K562 (cell line): Measurements from ENCODE around the gene NCMAP. TPM values are rescaled to one million over a fixed set of nuclear protein-coding genes. Genes with fewer than 3 reads are reported as not detected.

Experiments
- ARID1B ChIP-seq: fragments of 450-650 bp; IDR thresholded peaks from 2 replicates; pipeline ENCODE4 v1.6.1; 2016; ENCODE audit warnings: antibody characterized with exemption, mild to moderate bottlenecking, inconsistent platforms
- CBFA2T2 ChIP-seq: fragments of 450-650 bp; conservative IDR thresholded peaks from 2 replicates; pipeline ENCODE4 v1.6.1; 2017; ENCODE audit warnings: mild to moderate bottlenecking
- CCNT2 ChIP-seq: IDR thresholded peaks from 2 replicates; pipeline ENCODE4 v1.6.1; 2011; ENCODE audit warnings: borderline replicate concordance, low read depth, mild to moderate bottlenecking, moderate library complexity, mixed read lengths, low read length; ENCODE audit not compliant: insufficient read length; ENCODE audit errors: extremely low read depth
- HINFP ChIP-seq: fragments of 450-650 bp; conservative IDR thresholded peaks from 2 replicates; pipeline ENCODE4 v1.6.1; 2016; ENCODE audit warnings: missing genetic modification characterization, low read depth, mild to moderate bottlenecking, control low read depth, missing compliant biosample characterization
- HOXB6 ChIP-seq: fragments of 250-450 bp; sonication (Bioruptor Pico); IDR thresholded peaks from 2 replicates; pipeline ENCODE4 v1.5.1; 2022; ENCODE audit warnings: mild to moderate bottlenecking, borderline replicate concordance
- NELFE ChIP-seq: IDR thresholded peaks from 2 replicates; pipeline ENCODE4 v1.6.1; 2011; ENCODE audit warnings: mild to moderate bottlenecking; ENCODE audit not compliant: insufficient read depth, insufficient read length
- NFIC ChIP-seq: fragments of 450-650 bp; IDR thresholded peaks from 2 replicates; pipeline ENCODE4 v1.6.1; 2017; ENCODE audit warnings: mild to moderate bottlenecking, inconsistent platforms
- OTX1 ChIP-seq: fragments of 450-650 bp; formaldehyde crosslinking; IDR thresholded peaks from 2 replicates; pipeline ENCODE4 v1.4.0; 2022; ENCODE audit warnings: mild to moderate bottlenecking
- PRDM10 ChIP-seq: fragments of 450-650 bp; IDR thresholded peaks from 2 replicates; pipeline ENCODE4 v1.6.1; 2018; ENCODE audit not compliant: partially characterized antibody
- RBM17 ChIP-seq: fragments of 200-400 bp; formaldehyde crosslinking; IDR thresholded peaks from 2 replicates; pipeline ENCODE4 v1.6.1; 2017; ENCODE audit warnings: low read depth, mild to moderate bottlenecking, low read length, borderline replicate concordance
- TEAD4 ChIP-seq, 2 experiments: sonication (generic) in 1 of 2; formaldehyde crosslinking in 1 of 2; IDR thresholded peaks; 2 replicates each; pipeline versions ENCODE4 v1.6.1 to v1.8.0; 2012 to 2022; ENCODE audit warnings: borderline replicate concordance in 1 of 2, inconsistent platforms in 1 of 2, low read length in 1 of 2, mild to moderate bottlenecking in 1 of 2, missing genetic modification reagents in 1 of 2
- TOE1 ChIP-seq, 2 experiments: fragments of 450-650 bp in 1 of 2; sonication (generic) in 1 of 2; formaldehyde crosslinking in 1 of 2; IDR thresholded peaks; 2 replicates each; pipeline versions ENCODE4 v1.7.1 to v1.8.0; 2016 to 2022; ENCODE audit warnings: borderline replicate concordance in 2 of 2, mild to moderate bottlenecking in 2 of 2, antibody characterized with exemption in 1 of 2, inconsistent platforms in 1 of 2, low read depth in 1 of 2, missing genetic modification reagents in 1 of 2, moderate library complexity in 1 of 2
- U2AF1 ChIP-seq: fragments of 200-400 bp; formaldehyde crosslinking; optimal IDR thresholded peaks from 2 replicates; pipeline ENCODE3; 2017; ENCODE audit warnings: mild to moderate bottlenecking, low read depth, low read length, moderate library complexity
- YY1 ChIP-seq, 3 experiments: IDR thresholded peaks; 2 replicates each; pipeline ENCODE4 v1.6.1; 2011; ENCODE audit warnings: low read length in 2 of 3, mild to moderate bottlenecking in 2 of 3, moderate library complexity in 2 of 3, borderline replicate concordance in 1 of 3, control low read depth in 1 of 3, low read depth in 1 of 3; ENCODE audit not compliant: insufficient read depth in 3 of 3, insufficient replicate concordance in 2 of 3, control insufficient read depth in 1 of 3, insufficient read length in 1 of 3; ENCODE audit errors: extremely low read depth in 1 of 3
- ZBTB11 ChIP-seq, 3 experiments: fragments of 200-800 bp in 1 of 3; fragments of 250-450 bp in 1 of 3; fragments of 450-650 bp in 1 of 3; sonication (Bioruptor Pico) in 1 of 3; sonication (Bioruptor generic) in 1 of 3; formaldehyde crosslinking in 1 of 3; IDR thresholded peaks; 2 replicates each; pipeline versions ENCODE4 v1.6.1 to v1.8.0; 2016 to 2022; ENCODE audit warnings: mild to moderate bottlenecking in 2 of 3, missing genetic modification characterization in 2 of 3, missing compliant biosample characterization in 1 of 3, moderate library complexity in 1 of 3
- polyA plus RNA-seq, 8 experiments: library from polyadenylated mRNA; depleted of rRNA in 4 of 8; stranded (reverse) in 5 of 8; unstranded in 3 of 8; fragments of >200 nt; fragmentation: Nextera tagmentation in 2 of 8; fragmentation: Illumina TruSeq in 1 of 8; extraction: Ambion mirVana in 2 of 8; extraction: Trizol in 1 of 8; gene quantifications; 2 replicates each; pipeline versions ENCODE4 v1.2.1 to v1.2.3, GENCODE V29; 2011 to 2014; ENCODE audit warnings: inconsistent platforms in 1 of 8, missing spikeins in 1 of 8
- total RNA-seq, 7 experiments: library from RNA; depleted of rRNA in 6 of 7; stranded (reverse); fragments of >200 nt in 6 of 7; fragmentation: Illumina TruSeq in 2 of 7; extraction: Trizol in 2 of 7; gene quantifications; 2 replicates each; pipeline versions ENCODE4 v1.2.1 to v1.2.3, GENCODE V29; 2011 to 2021; ENCODE audit warnings: low replicate concordance in 1 of 7

Gene NCMAP
- total and polyA plus RNA-seq, 9 of the 15 experiments (the other 6 are each of a cell fraction or from before 2014, with no cell fraction given): 0.03 TPM; not detected in 8

GRCh38 chr1:24656046-24656445 is 100.2 kb downstream of the NCMAP start (continued):
- TF ChIP-seq YY1 (IDR thresholded peaks at IDR 0.05; ENCODE audit: borderline replicate concordance in 1 of 3, control insufficient read depth in 1 of 3, extremely low read depth in 1 of 3, insufficient read depth in 3 of 3, insufficient read length in 1 of 3, insufficient replicate concordance in 2 of 3, low read depth in 1 of 3, low read length in 2 of 3): no peak
- TF ChIP-seq TEAD4 (IDR thresholded peaks at IDR 0.05; ENCODE audit: low read length): peak; percentile 80
- TF ChIP-seq TEAD4 (CRISPR knock-in tag; IDR thresholded peaks at IDR 0.05; ENCODE audit: borderline replicate concordance): no peak
- no peak for TF ChIP-seq U2AF1
- TF ChIP-seq ARID1B: peak; percentile 87
- peak; percentile 35; the same call in 1 of the 2 replicates for TF ChIP-seq NFIC
- 0 out of 6 replicates have a peak, but pooled peaks of 1 of the 3 experiments have one; percentile 21 for TF ChIP-seq ZBTB11 (CRISPR knock-in tag; IDR thresholded peaks at IDR 0.05)
- TF ChIP-seq TOE1 (IDR thresholded peaks at IDR 0.05; ENCODE audit: borderline replicate concordance): no peak
- no peak for TF ChIP-seq TOE1 (CRISPR knock-in tag; IDR thresholded peaks at IDR 0.05; ENCODE audit: borderline replicate concordance, low read depth)
- TF ChIP-seq RBM17: no peak
- no peak for TF ChIP-seq HINFP
- TF ChIP-seq CCNT2: peak; percentile 36
- no peak for TF ChIP-seq HOXB6 (CRISPR knock-in tag)
- TF ChIP-seq PRDM10: no peak
- TF ChIP-seq OTX1: no peak
- peak; percentile 72 for TF ChIP-seq CBFA2T2
- no peak for TF ChIP-seq NELFE
